Stimulated activated CD8-positive, alpha-beta memory T cell treated with anti-CD3 and anti-CD28 coated beads, Interleukin-7, amount 100 ng/mL, for 24 hours (primary cell): ENCODE data around the gene CLDND2.

Experiments
- DNase-seq: peaks from one replicate; pipeline ENCODE4 v3.0.0-alpha.2; 2020; ENCODE audit warnings: low read depth

The CLDND2 gene

GRCh38 chr19:51330366-51330765, 38.4 kb downstream of the CLDND2 start:
- no peak for DNase-seq

- no peak for DNase-seq
Measured at GRCh38 chr19:51329411-51329810, 39.4 kb downstream of the CLDND2 start.

- DNase-seq = peak; percentile 38
Measured at GRCh38 chr19:51327066-51328001, 41.5 kb downstream of the CLDND2 start.

- no peak for DNase-seq
Measured at GRCh38 chr19:51326216-51327065, 42.4 kb downstream of the CLDND2 start.

- no peak for DNase-seq
Measured at GRCh38 chr19:51325161-51325976, 43.4 kb downstream of the CLDND2 start.

GRCh38 chr19:51324167-51324481, 44.7 kb downstream of the CLDND2 start:
- DNase-seq = no peak

GRCh38 chr19:51323481-51324166, 45.2 kb downstream of the CLDND2 start:
- DNase-seq = no peak

- no peak for DNase-seq
Measured at GRCh38 chr19:51321799-51322198, 47.0 kb downstream of the CLDND2 start.

GRCh38 chr19:51320280-51320657, 48.5 kb downstream of the CLDND2 start:
- no peak for DNase-seq

- DNase-seq = no peak
Measured at GRCh38 chr19:51319649-51320279, 49.0 kb downstream of the CLDND2 start.

GRCh38 chr19:51318687-51319648, 49.8 kb downstream of the CLDND2 start:
- no peak for DNase-seq

GRCh38 chr19:51317968-51318367, 50.8 kb downstream of the CLDND2 start:
- no peak for DNase-seq

- no peak for DNase-seq
Measured at GRCh38 chr19:51317376-51317775, 51.4 kb downstream of the CLDND2 start.
